HEK293 (cell line): ENCODE results near the gene LINGO1.

ENCODE experiments used
- EGR2 ChIP-seq: fragments of 450-650 bp; formaldehyde crosslinking; IDR thresholded peaks from 2 replicates; pipeline ENCODE4 v1.5.1; 2016; ENCODE audit warnings: low read depth, missing biosample characterization, missing genetic modification characterization
- KLF1 ChIP-seq: fragments of 450-650 bp; formaldehyde crosslinking; IDR thresholded peaks from 2 replicates; pipeline ENCODE4 v1.5.1; 2016; ENCODE audit warnings: missing biosample characterization, missing genetic modification characterization
- PATZ1 ChIP-seq: fragments of 450-650 bp; formaldehyde crosslinking; IDR thresholded peaks from 2 replicates; pipeline ENCODE4 v1.5.1; 2016; ENCODE audit warnings: missing biosample characterization, missing genetic modification characterization
- PRDM10 ChIP-seq: fragments of 450-650 bp; formaldehyde crosslinking; IDR thresholded peaks from 2 replicates; pipeline ENCODE4 v1.5.1; 2016; ENCODE audit warnings: missing biosample characterization, missing genetic modification characterization
- ZBTB10 ChIP-seq: fragments of 450-650 bp; formaldehyde crosslinking; IDR thresholded peaks from 2 replicates; pipeline ENCODE4 v1.5.1; 2016; ENCODE audit warnings: missing biosample characterization, missing genetic modification characterization
- ZBTB26 ChIP-seq: fragments of 450-650 bp; formaldehyde crosslinking; optimal IDR thresholded peaks from 2 replicates; pipeline ENCODE3; 2016; ENCODE audit warnings: missing biosample characterization, mild to moderate bottlenecking, missing genetic modification characterization
- ZBTB8A ChIP-seq: fragments of 450-650 bp; formaldehyde crosslinking; IDR thresholded peaks from 2 replicates; pipeline ENCODE4 v1.5.1; 2016; ENCODE audit warnings: missing biosample characterization, missing genetic modification characterization
- ZIC2 ChIP-seq: fragments of 450-650 bp; formaldehyde crosslinking; IDR thresholded peaks from 2 replicates; pipeline ENCODE4 v1.5.1; 2016; ENCODE audit warnings: missing biosample characterization, missing genetic modification characterization
- ZNF121 ChIP-seq: fragments of 450-650 bp; formaldehyde crosslinking; IDR thresholded peaks from 2 replicates; pipeline ENCODE4 v1.5.1; 2016; ENCODE audit warnings: missing biosample characterization, missing genetic modification characterization
- ZNF133 ChIP-seq: fragments of 450-650 bp; formaldehyde crosslinking; IDR thresholded peaks from 2 replicates; pipeline ENCODE4 v1.5.1; 2016; ENCODE audit warnings: missing biosample characterization, missing genetic modification characterization
- ZNF148 ChIP-seq: fragments of 450-650 bp; formaldehyde crosslinking; IDR thresholded peaks from 2 replicates; pipeline ENCODE4 v1.5.0; 2017; ENCODE audit warnings: missing biosample characterization, missing genetic modification characterization, borderline replicate concordance
- ZNF18 ChIP-seq: fragments of 450-650 bp; formaldehyde crosslinking; IDR thresholded peaks from 2 replicates; pipeline ENCODE4 v1.5.1; 2016; ENCODE audit warnings: missing biosample characterization, missing genetic modification characterization
- ZNF292 ChIP-seq: fragments of 450-650 bp; formaldehyde crosslinking; IDR thresholded peaks from 2 replicates; pipeline ENCODE4 v1.5.1; 2016; ENCODE audit warnings: low read depth, missing biosample characterization, missing genetic modification characterization, borderline replicate concordance
- ZNF311 ChIP-seq: fragments of 450-650 bp; formaldehyde crosslinking; IDR thresholded peaks from 2 replicates; pipeline ENCODE4 v1.5.1; 2017; ENCODE audit warnings: missing biosample characterization, missing genetic modification characterization, borderline replicate concordance
- ZNF341 ChIP-seq: fragments of 450-650 bp; formaldehyde crosslinking; IDR thresholded peaks from 2 replicates; pipeline ENCODE4; 2016; ENCODE audit warnings: low read depth, missing biosample characterization, missing genetic modification characterization
- ZNF394 ChIP-seq: fragments of 450-650 bp; formaldehyde crosslinking; IDR thresholded peaks from 2 replicates; pipeline ENCODE4 v1.5.1; 2016; ENCODE audit warnings: missing biosample characterization, missing genetic modification characterization, mild to moderate bottlenecking, moderate library complexity, borderline replicate concordance
- ZNF549 ChIP-seq: fragments of 450-650 bp; IDR thresholded peaks from 2 replicates; pipeline ENCODE4 v1.5.1; 2018; ENCODE audit warnings: missing biosample characterization, missing genetic modification characterization, mild to moderate bottlenecking, inconsistent platforms, moderate library complexity
- ZNF692 ChIP-seq: fragments of 450-650 bp; formaldehyde crosslinking; IDR thresholded peaks from 2 replicates; pipeline ENCODE4 v1.5.1; 2016; ENCODE audit warnings: missing biosample characterization, missing genetic modification characterization
- ZNF747 ChIP-seq: fragments of 450-650 bp; formaldehyde crosslinking; IDR thresholded peaks from 2 replicates; pipeline ENCODE4 v1.5.1; 2016; ENCODE audit warnings: missing biosample characterization, missing genetic modification characterization
- ZSCAN5A ChIP-seq: fragments of 450-650 bp; formaldehyde crosslinking; IDR thresholded peaks from 2 replicates; pipeline ENCODE4 v1.5.1; 2016; ENCODE audit warnings: missing biosample characterization, missing genetic modification characterization

Gene LINGO1

GRCh38 chr15:77623755-77624524, 8.8 kb downstream of the LINGO1 start (continued):
- TF ChIP-seq ZNF394 (tag by site-specific recombination) (no peak), ZBTB10 (tag by site-specific recombination) (peak; percentile 26; the same call in 1 of the 2 replicates), ZNF148 (tag by site-specific recombination) (no peak; the same call in 1 of the 2 replicates), KLF1 (tag by site-specific recombination) (0 out of 2 replicates have a peak, but pooled peaks have one; percentile 13), ZNF692 (tag by site-specific recombination) (no peak), ZNF121 (tag by site-specific recombination) (no peak), PATZ1 (tag by site-specific recombination) (peak; percentile 71), PRDM10 (tag by site-specific recombination) (no peak), ZBTB8A (tag by site-specific recombination) (no peak), ZSCAN5A (tag by site-specific recombination) (peak; percentile 61; the same call in 1 of the 2 replicates), ZIC2 (tag by site-specific recombination) (peak; percentile 71), ZNF18 (tag by site-specific recombination) (peak; percentile 96), ZNF133 (0 out of 2 replicates have a peak, but pooled peaks have one; percentile 47), ZBTB26 (tag by site-specific recombination) (peak; percentile 12), ZNF747 (peak; percentile 80), ZNF292 (tag by site-specific recombination) (no peak), EGR2 (0 out of 2 replicates have a peak, but pooled peaks have one; percentile 3), ZNF311 (tag by site-specific recombination) (peak; percentile 83; the same call in 1 of the 2 replicates), ZNF341 (no peak), ZNF549 (no peak)
